ENCODE results near the gene MRC2.

The MRC2 gene

GRCh38 chr17:62617894-62618472 lies 9.5 kb upstream of the MRC2 start:
- DNase-seq (ENCODE audit: low spot score in 2 of 2) (no peak), ATAC-seq (replicated peaks; ENCODE audit: extremely low read depth, poor library complexity, severe bottlenecking) (no peak)
- Mint-ChIP-seq H3K27me3 (no peaks in the 10 kb centered on the region), H3K4me3 (no peak overlapping the region), H3K4me1 (peaks cover 5% of the 10 kb centered on the region), H3K9me3 (no peaks in the 10 kb centered on the region), H3K36me3 (ENCODE audit: insufficient read depth) (peaks cover 26% of the 10 kb centered on the region), H3K27ac (ENCODE audit: low read depth) (no peak overlapping the region)

- Mint-ChIP-seq H3K4me1 (peaks cover 5% of the 10 kb centered on the region), H3K9me3 (no peaks in the 10 kb centered on the region), H3K36me3 (ENCODE audit: insufficient read depth) (peaks cover 19% of the 10 kb centered on the region), H3K27ac (ENCODE audit: low read depth) (no peak overlapping the region), H3K27me3 (no peaks in the 10 kb centered on the region), H3K4me3 (no peak overlapping the region)
- ATAC-seq (replicated peaks; ENCODE audit: extremely low read depth, poor library complexity, severe bottlenecking) (no peak), DNase-seq (ENCODE audit: low spot score in 2 of 2) (no peak)
Measured at GRCh38 chr17:62618647-62619416, 8.6 kb upstream of the MRC2 start.

- no peak for DNase-seq (ENCODE audit: low spot score in 2 of 2)
- H3K27me3 Mint-ChIP-seq: no peaks in the 10 kb centered on the region
- H3K36me3 Mint-ChIP-seq (ENCODE audit: insufficient read depth): peaks cover 15% of the 10 kb centered on the region
- H3K4me3 Mint-ChIP-seq: no peak overlapping the region
- ATAC-seq (replicated peaks; ENCODE audit: extremely low read depth, poor library complexity, severe bottlenecking): no peak
- no peaks in the 10 kb centered on the region for H3K9me3 Mint-ChIP-seq
- peaks cover 5% of the 10 kb centered on the region for H3K4me1 Mint-ChIP-seq
- no peak overlapping the region for H3K27ac Mint-ChIP-seq (ENCODE audit: low read depth)
Measured at GRCh38 chr17:62619417-62620155, 7.9 kb upstream of the MRC2 start.

GRCh38 chr17:62621223-62621622 lies 6.2 kb upstream of the MRC2 start:
- Mint-ChIP-seq H3K9me3 (no peaks in the 10 kb centered on the region), H3K4me1 (peaks cover 4% of the 10 kb centered on the region), H3K27me3 (peaks cover 8% of the 10 kb centered on the region), H3K4me3 (no peak overlapping the region), H3K27ac (ENCODE audit: low read depth) (no peak overlapping the region), H3K36me3 (ENCODE audit: insufficient read depth) (peaks cover 9% of the 10 kb centered on the region)
- DNase-seq (ENCODE audit: low spot score in 2 of 2) (no peak), ATAC-seq (replicated peaks; ENCODE audit: extremely low read depth, poor library complexity, severe bottlenecking) (no peak)

- no peaks in the 10 kb centered on the region for H3K9me3 Mint-ChIP-seq
- H3K27me3 Mint-ChIP-seq: peaks cover 40% of the 10 kb centered on the region
- H3K4me1 Mint-ChIP-seq: peaks cover 10% of the 10 kb centered on the region
- H3K27ac Mint-ChIP-seq (ENCODE audit: low read depth): no peak overlapping the region
- H3K4me3 Mint-ChIP-seq: no peak overlapping the region
- DNase-seq (ENCODE audit: low spot score in 2 of 2) (no peak), ATAC-seq (replicated peaks; ENCODE audit: extremely low read depth, poor library complexity, severe bottlenecking) (no peak)
- peaks cover 6% of the 10 kb centered on the region for H3K36me3 Mint-ChIP-seq (ENCODE audit: insufficient read depth)
Measured at GRCh38 chr17:62625184-62625869, 2.1 kb upstream of the MRC2 start.

- Mint-ChIP-seq H3K27ac (ENCODE audit: low read depth) (no peak overlapping the region), H3K36me3 (ENCODE audit: insufficient read depth) (peaks cover 6% of the 10 kb centered on the region), H3K9me3 (no peaks in the 10 kb centered on the region), H3K4me1 (peaks cover 10% of the 10 kb centered on the region), H3K27me3 (peaks cover 45% of the 10 kb centered on the region), H3K4me3 (peak overlapping the region; percentile 75)
- no peak for DNase-seq (ENCODE audit: low spot score in 2 of 2)
- ATAC-seq (replicated peaks; ENCODE audit: extremely low read depth, poor library complexity, severe bottlenecking): no peak
Measured at GRCh38 chr17:62625870-62626200, 1.6 kb upstream of the MRC2 start.

- Mint-ChIP-seq H3K27me3 (peaks cover 49% of the 10 kb centered on the region), H3K9me3 (no peaks in the 10 kb centered on the region), H3K4me3 (peak overlapping the region; percentile 75), H3K36me3 (ENCODE audit: insufficient read depth) (peaks cover 6% of the 10 kb centered on the region), H3K4me1 (peaks cover 10% of the 10 kb centered on the region), H3K27ac (ENCODE audit: low read depth) (no peak overlapping the region)
- ATAC-seq (replicated peaks; ENCODE audit: extremely low read depth, poor library complexity, severe bottlenecking) (no peak), DNase-seq (ENCODE audit: low spot score in 2 of 2) (no peak)
Measured at GRCh38 chr17:62626719-62627218, 701 bp upstream of the MRC2 start.

GRCh38 chr17:62627904-62628633 lies 599 bp downstream of the MRC2 start:
- DNase-seq (ENCODE audit: low spot score in 2 of 2) (no peak), ATAC-seq (replicated peaks; ENCODE audit: extremely low read depth, poor library complexity, severe bottlenecking) (no peak)
- peaks cover 10% of the 10 kb centered on the region for H3K4me1 Mint-ChIP-seq
- peak overlapping the region; percentile 75 for H3K4me3 Mint-ChIP-seq
- peaks cover 61% of the 10 kb centered on the region for H3K27me3 Mint-ChIP-seq
- H3K9me3 Mint-ChIP-seq: no peaks in the 10 kb centered on the region
- H3K36me3 Mint-ChIP-seq (ENCODE audit: insufficient read depth): peaks cover 6% of the 10 kb centered on the region
- H3K27ac Mint-ChIP-seq (ENCODE audit: low read depth): no peak overlapping the region

- peaks cover 10% of the 10 kb centered on the region for H3K4me1 Mint-ChIP-seq
- no peak for DNase-seq (ENCODE audit: low spot score in 2 of 2)
- H3K4me3 Mint-ChIP-seq: no peak overlapping the region
- H3K9me3 Mint-ChIP-seq: no peaks in the 10 kb centered on the region
- no peak overlapping the region for H3K27ac Mint-ChIP-seq (ENCODE audit: low read depth)
- no peak for ATAC-seq (replicated peaks; ENCODE audit: extremely low read depth, poor library complexity, severe bottlenecking)
- H3K27me3 Mint-ChIP-seq: peaks cover 61% of the 10 kb centered on the region
- peaks cover 6% of the 10 kb centered on the region for H3K36me3 Mint-ChIP-seq (ENCODE audit: insufficient read depth)
Measured at GRCh38 chr17:62628831-62629555, 1.5 kb downstream of the MRC2 start.

- H3K4me1 Mint-ChIP-seq: peaks cover 10% of the 10 kb centered on the region
- peaks cover 61% of the 10 kb centered on the region for H3K27me3 Mint-ChIP-seq
- H3K36me3 Mint-ChIP-seq (ENCODE audit: insufficient read depth): peaks cover 6% of the 10 kb centered on the region
- ATAC-seq (replicated peaks; ENCODE audit: extremely low read depth, poor library complexity, severe bottlenecking) (no peak), DNase-seq (ENCODE audit: low spot score in 2 of 2) (no peak)
- no peak overlapping the region for H3K4me3 Mint-ChIP-seq
- no peaks in the 10 kb centered on the region for H3K9me3 Mint-ChIP-seq
- no peak overlapping the region for H3K27ac Mint-ChIP-seq (ENCODE audit: low read depth)
Measured at GRCh38 chr17:62629556-62630364, 2.3 kb downstream of the MRC2 start.

Measured in central memory CD8-positive, alpha-beta T cell (primary cell).